Gastrocnemius medialis (tissue), 4 donors: ENCODE results near the gene SENP1.

Experiments
- POLR2A ChIP-seq, 2 donors: fragments of 450-650 bp; IDR thresholded peaks; one replicate each; pipeline ENCODE4 v1.6.1; 2017; ENCODE audit warnings: antibody characterized with exemption in 2 of 2, mild to moderate bottlenecking in 2 of 2, moderate library complexity in 2 of 2
- TF ChIP-seq, protein P1 (sequence below), 5 experiments: fragments of 450-650 bp in 3 of 5; fragments of 200-600 bp in 2 of 5; sonication (generic) in 2 of 5; IDR thresholded peaks in 4 of 5; conservative IDR thresholded peaks in 1 of 5; 1 replicate in 4 of 5; 2 replicates in 1 of 5; pipeline ENCODE4 v1.5.1; 2016 to 2019; ENCODE audit warnings: antibody characterized with exemption in 5 of 5, mild to moderate bottlenecking in 3 of 5, moderate library complexity in 3 of 5

DNA sequence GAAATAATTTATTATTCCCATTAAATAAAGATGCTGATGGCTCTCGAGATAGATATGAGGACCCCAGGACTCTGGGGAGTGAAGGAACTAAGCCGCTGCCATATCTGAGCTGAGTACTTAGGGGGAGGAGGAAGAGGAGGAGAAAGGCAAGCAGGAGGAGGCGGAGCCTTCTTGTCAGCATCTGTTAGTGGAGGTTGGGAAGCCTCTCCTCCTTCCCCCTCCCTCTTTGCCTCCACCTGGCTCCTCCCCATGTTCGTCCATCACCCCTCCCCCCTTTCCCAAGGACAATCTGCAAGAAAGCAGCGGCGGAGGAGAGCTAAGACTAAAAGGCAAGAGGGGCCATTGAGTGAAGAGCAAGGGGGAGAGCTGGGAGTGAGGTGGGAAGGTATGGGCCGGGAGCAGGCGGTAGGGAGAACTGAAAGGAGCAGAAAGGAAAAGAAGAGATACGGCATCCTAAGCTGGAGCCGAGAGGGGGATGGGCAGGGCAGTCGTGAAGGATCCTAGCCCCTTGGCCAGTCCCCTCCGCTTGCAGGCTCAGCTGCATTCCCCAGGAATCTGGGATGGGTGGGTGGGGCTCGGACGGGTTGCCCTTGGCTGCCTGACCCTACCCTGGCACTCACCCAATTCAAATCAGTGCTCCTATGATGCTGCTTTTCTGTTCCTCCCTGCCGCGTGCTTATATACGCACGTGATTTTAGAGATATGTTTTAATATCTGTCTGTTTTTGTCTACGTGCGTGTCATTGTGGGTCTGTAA lies 13.4 kb upstream of the SENP1 start, which contains the start of gene PFKM:
- TF ChIP-seq, protein P1, sequence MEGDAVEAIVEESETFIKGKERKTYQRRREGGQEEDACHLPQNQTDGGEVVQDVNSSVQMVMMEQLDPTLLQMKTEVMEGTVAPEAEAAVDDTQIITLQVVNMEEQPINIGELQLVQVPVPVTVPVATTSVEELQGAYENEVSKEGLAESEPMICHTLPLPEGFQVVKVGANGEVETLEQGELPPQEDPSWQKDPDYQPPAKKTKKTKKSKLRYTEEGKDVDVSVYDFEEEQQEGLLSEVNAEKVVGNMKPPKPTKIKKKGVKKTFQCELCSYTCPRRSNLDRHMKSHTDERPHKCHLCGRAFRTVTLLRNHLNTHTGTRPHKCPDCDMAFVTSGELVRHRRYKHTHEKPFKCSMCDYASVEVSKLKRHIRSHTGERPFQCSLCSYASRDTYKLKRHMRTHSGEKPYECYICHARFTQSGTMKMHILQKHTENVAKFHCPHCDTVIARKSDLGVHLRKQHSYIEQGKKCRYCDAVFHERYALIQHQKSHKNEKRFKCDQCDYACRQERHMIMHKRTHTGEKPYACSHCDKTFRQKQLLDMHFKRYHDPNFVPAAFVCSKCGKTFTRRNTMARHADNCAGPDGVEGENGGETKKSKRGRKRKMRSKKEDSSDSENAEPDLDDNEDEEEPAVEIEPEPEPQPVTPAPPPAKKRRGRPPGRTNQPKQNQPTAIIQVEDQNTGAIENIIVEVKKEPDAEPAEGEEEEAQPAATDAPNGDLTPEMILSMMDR (IDR thresholded peaks at IDR 0.05 in 4 of 5, conservative IDR thresholded peaks at IDR 0.05 in 1 of 5), result no peak
- peak; percentile 80 to 88 for TF ChIP-seq POLR2A (IDR thresholded peaks at IDR 0.05)
